Raji (cell line): ENCODE results near the gene RYR1.

Source experiments
- POLR2A ChIP-seq: IDR thresholded peaks from 2 replicates; pipeline ENCODE4 v1.6.1; 2011; ENCODE audit warnings: low read depth, low read length, control low read depth; ENCODE audit not compliant: insufficient read depth

RYR1 gene

DNA sequence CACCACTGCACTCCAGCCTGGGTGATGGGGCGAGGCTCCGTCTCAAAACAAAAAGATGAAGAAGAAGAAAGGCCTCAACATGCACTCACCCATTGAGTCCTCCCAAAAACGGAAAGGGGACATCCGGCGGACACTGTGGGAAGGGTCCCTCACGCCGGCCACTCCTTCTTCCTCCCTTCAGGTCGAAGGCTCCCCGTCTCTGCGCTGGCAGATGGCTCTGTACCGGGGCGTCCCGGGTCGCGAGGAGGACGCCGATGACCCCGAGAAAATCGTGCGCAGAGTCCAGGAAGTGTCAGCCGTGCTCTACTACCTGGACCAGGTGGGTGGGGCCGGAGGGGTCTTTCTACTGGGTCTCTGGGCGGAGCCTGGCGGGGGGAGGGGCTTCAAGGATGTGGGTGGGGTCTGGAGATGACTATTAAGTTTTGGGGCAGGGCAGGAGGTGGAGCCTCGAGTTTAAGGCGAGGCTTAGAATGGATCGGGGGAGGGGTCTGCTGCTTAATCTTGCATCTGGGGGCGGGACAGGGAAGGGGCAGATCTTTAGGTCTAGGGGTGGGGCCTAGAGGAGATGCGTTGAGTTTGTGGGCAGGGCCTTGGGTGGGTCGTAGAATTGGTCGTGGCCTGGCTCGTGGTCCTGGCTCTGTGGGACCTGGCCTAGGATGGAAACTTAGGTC lies 94.1 kb downstream of the RYR1 start:
- TF ChIP-seq POLR2A: no peak

DNA sequence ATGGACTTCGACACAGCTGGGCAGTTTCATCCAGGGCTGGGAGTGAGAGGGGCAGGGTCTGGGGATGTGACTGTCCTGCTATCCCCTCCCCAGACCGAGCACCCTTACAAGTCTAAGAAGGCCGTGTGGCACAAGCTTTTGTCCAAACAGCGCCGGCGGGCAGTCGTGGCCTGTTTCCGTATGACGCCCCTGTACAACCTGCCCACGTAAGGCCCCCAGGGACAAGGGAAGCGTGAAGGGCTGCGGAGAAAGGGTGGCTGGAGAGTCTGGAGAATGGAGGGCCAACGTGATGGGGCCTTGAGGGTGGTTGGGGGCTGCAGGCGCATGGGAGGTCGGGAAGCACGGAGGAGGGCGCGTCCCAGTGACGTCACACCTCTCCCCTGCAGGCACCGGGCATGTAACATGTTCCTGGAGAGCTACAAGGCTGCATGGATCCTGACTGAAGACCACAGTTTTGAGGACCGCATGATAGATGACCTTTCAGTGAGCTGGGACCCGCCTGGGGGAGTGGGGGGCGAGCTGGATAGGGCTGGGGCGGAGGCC lies 94.8 kb downstream of the RYR1 start:
- TF ChIP-seq POLR2A: no peak

DNA sequence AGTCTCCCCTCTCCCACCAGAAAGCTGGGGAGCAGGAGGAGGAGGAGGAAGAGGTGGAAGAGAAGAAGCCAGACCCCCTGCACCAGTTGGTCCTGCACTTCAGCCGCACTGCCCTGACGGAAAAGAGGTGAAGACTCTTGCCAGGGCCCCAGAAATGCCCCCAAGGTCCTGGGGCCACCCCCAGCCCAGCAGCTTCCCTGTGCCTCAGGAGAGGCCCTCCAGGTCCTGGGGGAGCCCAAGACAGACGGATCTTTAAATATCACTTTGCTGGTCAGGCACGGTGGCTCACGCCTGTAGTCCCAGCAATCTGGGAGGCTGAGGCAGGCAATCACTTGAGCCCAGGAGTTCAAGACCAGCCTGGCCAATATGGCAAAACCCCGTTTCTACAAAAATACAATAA lies 95.4 kb downstream of the RYR1 start:
- TF ChIP-seq POLR2A: no peak

DNA sequence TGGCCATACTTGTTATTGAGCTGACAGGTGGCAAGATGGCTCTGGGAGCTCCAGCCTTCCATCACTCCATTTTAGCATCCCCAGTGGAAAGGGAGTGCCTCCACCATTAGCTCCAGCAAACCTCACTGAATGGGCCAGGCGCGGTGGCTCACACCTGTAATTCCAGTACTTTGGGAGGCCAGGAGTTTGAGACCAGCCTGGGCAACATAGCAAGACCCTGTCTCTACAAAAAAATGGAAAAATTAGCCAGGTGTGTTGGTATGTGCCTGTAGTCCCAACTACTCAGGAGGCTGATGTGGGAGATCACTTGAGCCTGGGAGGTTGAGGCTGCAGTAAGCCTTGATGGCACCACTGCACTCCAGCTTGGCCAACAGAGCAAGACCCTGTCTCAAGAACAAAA lies 98.0 kb downstream of the RYR1 start:
- no peak for TF ChIP-seq POLR2A

DNA sequence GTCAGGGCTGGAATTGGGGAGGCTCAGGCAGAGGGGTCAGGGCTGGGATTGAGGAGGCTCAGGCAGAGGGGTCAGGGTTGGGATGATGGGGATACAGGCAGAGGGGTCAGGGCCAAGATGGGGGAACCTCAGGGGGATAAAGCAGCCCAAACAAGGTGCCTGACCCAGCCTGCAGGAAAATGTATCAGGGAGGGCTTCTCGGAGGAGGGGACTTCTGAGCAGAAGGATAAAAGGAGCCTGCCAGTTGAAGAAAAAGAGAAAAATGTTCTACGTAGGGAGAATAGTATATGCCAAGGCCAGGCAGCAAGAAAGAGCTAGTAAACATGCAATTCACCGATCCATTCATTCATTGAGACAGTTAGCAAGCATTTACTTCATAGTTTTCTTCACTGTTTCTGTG lies 99.4 kb downstream of the RYR1 start:
- no peak for TF ChIP-seq POLR2A

DNA sequence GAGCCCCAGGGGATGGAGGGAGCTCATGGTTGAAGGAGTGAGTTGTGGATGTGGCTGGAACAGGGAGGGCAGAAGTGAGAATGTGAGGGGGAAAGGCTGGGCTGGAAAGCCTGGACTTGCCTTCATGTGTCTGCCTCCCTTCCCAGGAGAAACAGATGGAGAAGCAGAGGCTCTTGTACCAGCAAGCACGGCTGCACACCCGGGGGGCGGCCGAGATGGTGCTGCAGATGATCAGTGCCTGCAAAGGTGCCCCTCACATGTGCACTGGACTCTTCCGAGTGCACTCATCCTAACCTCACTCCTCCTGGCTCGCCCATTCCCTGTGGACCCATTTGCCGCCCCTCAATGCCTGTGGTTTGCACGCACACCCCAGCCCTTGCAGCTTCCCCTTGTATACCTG lies 101.1 kb downstream of the RYR1 start:
- TF ChIP-seq POLR2A: no peak

DNA sequence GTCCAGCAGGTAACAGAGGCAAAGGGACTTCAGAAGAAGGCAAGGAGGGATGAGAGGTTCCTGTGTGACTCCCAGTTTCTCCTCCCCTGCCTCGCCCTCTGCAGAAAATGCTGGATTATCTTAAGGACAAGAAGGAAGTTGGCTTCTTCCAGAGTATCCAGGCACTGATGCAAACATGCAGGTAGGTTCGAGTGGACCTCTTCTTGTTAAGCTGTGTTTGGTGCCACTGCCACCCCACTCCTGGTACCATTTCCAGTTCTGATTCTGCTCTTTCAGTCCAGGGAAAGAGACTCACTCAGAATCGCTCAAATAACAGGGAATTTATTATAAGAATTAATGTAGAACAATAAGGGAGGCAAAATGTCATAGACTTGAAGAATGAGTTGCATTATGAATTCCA lies 101.7 kb downstream of the RYR1 start:
- no peak for TF ChIP-seq POLR2A

DNA sequence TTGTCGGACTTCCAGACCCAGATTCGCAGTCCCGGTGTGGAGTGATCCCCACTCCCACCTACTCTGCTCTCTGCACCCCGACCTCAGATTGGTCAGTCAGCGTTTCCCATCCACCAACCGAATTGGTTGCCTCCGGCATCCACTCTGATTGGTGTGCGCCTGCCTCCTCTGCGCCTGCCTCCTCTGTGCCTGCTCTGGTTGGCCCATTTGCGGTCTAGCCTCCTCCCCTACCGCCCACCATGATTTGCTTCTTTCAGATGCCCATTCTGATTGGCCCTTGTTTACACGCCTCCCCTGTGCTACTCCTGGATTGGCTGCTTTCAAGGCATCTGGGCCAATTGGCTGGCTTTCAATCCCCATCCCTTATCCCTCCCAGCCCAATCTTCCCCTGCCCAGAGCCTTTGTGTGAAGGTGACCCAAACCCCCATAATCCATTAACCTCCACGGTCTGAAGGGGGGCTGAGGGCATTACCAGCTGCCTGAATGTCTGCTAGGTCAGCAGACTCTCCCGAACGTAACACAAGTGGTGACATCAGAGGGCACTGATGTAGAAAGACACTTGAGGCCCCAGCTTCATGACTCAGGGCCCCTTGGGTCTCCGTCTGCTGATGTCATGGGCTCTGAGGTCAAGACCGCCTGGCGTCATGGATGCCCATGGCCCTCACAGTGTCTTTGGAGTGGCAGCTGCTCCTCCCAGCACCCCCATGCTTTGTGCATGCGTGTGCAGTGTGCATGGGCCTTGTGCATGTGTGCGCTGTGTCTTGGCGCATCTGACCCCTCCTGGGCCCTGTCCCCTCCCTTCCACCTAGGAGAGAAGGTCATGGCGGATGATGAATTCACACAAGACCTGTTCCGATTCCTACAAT lies 103.8 kb downstream of the RYR1 start:
- no peak for TF ChIP-seq POLR2A

DNA sequence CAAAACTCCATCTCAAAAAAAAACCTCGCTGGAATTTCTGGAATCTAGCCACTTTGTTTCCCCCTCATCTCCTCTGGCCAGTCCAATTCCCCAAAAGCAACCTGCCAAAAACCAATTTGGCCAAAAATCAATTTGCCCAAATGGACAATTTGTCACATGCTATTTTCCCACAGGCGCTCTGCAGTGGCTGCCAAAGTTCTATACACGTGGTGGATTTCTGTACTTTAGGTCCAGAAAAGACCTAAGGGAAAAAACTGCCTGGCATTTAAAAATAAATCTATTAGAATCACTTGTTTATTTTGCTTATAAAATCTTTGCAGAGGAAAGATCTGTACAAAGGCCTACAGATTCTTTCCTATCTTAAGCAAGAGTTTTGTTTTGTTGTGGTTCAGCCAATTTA lies 104.9 kb downstream of the RYR1 start:
- no peak for TF ChIP-seq POLR2A

DNA sequence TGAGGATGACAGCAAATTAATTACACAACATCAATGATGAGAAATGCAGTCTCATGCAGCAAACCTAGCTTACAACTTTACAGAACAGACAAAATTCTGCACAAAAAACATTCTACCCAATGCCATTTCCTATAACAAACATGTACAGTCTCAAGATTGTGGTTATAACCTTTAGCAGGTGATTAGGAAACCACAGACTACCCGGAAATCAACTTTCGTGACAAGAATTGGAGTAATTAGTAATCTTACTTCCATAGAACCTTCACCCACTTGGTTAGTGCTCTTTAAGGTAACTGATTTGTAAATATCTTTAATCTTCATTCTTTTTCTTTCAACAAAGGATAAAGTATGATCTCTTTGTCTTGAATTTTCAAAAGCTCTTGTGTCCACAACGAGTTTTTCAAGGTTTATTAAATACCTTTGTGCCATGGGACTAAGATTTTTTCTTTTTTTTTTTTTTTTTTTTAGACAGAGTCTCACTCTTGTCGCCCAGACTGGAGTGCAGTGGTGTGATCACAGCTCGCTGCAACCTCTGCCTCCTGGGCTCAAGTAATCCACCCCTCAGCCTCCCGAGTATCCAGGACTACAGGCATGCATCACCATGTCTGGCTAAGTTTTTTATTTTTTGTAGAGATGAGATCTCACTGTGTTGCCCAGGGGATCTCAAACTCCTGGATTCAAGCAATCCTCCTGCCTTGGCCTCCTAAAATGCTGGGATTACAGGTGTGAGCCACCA lies 105.5 kb downstream of the RYR1 start:
- TF ChIP-seq POLR2A: no peak

DNA sequence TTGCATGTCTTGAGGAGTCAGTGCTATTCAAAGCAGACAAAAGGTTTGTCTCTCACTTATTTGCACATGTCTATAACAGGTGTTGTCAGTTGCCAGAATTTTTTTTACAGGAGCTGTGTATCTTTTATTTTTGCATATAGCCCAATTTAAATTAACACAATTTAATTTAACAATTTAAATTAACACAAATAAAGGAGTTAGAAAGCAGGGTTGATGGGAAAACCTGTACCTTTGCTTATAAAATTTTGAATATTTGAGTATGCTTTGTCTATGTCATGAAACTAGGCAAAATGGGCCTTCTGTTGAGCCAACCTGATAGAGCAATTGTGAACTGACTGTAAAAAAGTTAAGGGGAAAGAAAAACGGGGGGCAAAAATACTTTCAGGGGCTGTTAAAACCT lies 106.3 kb downstream of the RYR1 start:
- no peak for TF ChIP-seq POLR2A

DNA sequence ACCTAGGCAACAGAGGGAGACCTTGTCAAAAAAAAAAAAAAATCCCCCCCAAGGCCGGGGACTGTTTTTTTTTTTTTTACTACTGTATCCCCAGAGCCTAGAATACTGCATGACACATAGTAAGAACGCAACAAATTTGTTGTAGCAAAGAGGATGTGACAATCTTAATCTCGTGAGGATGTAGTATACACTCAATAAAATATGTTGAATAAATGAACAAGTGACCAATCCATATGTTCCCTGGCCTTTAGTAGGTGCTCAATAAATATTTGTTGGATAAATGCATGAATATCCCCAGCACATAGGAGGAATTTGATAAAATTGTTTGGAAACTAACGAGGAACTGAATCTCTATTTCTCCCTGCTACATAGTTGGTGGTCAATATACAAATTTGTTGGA lies 108.5 kb downstream of the RYR1 start:
- no peak for TF ChIP-seq POLR2A

DNA sequence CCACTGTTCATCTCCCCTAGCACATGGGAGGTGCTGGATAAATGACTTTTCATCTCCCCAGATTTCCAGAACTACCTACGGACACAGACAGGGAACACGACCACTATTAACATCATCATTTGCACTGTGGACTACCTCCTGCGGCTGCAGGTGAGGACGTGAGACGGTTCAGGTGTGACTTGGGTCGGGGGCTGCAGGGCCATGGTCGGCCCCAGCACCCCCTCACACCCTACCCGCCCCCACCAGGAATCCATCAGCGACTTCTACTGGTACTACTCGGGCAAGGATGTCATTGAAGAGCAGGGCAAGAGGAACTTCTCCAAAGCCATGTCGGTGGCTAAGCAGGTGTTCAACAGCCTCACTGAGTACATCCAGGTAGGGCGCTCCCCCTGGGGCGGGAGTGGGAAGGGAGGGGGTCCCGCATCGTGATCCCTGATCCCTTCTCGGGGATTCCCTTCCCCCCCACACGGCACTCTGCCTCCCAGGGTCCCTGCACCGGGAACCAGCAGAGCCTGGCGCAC lies 109.9 kb downstream of the RYR1 start:
- no peak for TF ChIP-seq POLR2A

DNA sequence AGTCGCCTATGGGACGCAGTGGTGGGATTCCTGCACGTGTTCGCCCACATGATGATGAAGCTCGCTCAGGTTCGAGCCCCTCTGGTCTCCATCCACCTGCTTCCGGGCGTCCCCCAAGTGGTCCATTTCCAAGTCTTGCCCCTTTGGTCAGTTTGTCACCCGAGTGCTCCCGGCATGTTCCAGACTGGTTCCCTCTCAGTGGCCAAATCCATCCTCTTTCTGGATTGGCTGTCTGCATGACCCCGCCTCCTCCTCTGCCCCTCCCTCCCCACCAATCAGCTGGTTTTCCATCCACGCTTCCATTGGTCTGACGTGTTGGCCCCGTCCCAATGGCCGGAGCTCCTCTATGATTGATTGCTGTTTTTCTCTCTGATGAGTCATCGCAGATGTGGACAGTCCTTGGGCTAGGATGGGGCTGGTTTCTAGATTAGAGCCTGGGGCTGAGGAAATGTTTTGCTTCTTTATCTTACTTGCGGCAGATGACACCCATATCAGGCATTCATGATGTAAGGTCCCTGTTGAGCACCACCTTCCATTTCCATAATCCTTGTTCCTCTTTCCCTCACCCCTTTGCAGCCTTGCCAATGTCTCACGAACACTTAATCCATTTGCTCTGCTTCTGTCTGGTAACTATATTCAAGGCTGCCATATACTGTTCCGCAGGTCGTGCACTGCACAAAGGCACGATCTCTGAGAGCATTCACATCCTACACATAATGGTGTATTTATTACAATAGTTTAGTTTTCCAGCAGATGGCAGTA lies 110.5 kb downstream of the RYR1 start:
- TF ChIP-seq POLR2A: no peak
